ENCODE data around the gene PLK2. TPM values are rescaled to one million over a fixed set of nuclear protein-coding genes. Genes with fewer than 3 reads are reported as not detected.

PLK2 gene
- total and polyA plus RNA-seq, 9 of the 15 experiments (the other 6 are each of a cell fraction or from before 2014, with no cell fraction given): 0.58 TPM; not detected in 8

- TF ChIP-seq ELF4 (CRISPR knock-in tag; IDR thresholded peaks at IDR 0.05): no peak
- no peak for TF ChIP-seq PRDM10 (IDR thresholded peaks at IDR 0.05; ENCODE audit: partially characterized antibody)
- no peak for TF ChIP-seq ARID2 (IDR thresholded peaks at IDR 0.05)
- TF ChIP-seq MYC (IDR thresholded peaks at IDR 0.05; ENCODE audit: low read depth, low read length): no peak
- TF ChIP-seq MYC (CRISPR knock-in tag; IDR thresholded peaks at IDR 0.05; ENCODE audit: borderline replicate concordance, low read depth): no peak
- no peak for TF ChIP-seq CC2D1A (IDR thresholded peaks at IDR 0.05)
Observed at GRCh38 chr5:58437661-58438060, 22.2 kb downstream of the PLK2 start (continued).

GRCh38 chr5:58431832-58432231 lies 28.1 kb downstream of the PLK2 start:
- POLR2A ChIA-PET: no interaction called here
- WGBS (ENCODE audit: insufficient coverage, low coverage, missing lambda C conversion rate): 0% methylated on average over 2 of the region's 2 CpGs
- Histone ChIP-seq H3K4me1 (replicated peaks in 1 of 2; ENCODE audit: control insufficient read depth in 2 of 2, insufficient read depth in 2 of 2, low read length in 2 of 2) (no peaks in the 10 kb centered on the region), H3K79me2 (ENCODE audit: control insufficient read depth, insufficient read depth, low read length) (no peaks in the 10 kb centered on the region), H2AFZ (ENCODE audit: low read depth, low read length) (no peak overlapping the region), H3K9me3 (replicated peaks; ENCODE audit: control insufficient read depth, insufficient read depth, low read depth, low read length) (no peaks in the 10 kb centered on the region), H3K4me3 (no peak overlapping the region), H3K9me1 (ENCODE audit: control insufficient read depth, insufficient read depth, low read length) (no peaks in the 10 kb centered on the region), H3K27ac (ENCODE audit: extremely low read depth, low read depth, low read length) (no peak overlapping the region), H3K4me2 (ENCODE audit: insufficient read depth, low read length) (no peak overlapping the region), H3K36me3 (ENCODE audit: control insufficient read depth, insufficient read depth, low read length) (no peaks in the 10 kb centered on the region), H3K9ac (ENCODE audit: insufficient read depth in 1 of 2, low read depth in 2 of 2, low read length in 2 of 2) (no peak overlapping the region), H4K20me1 (replicated peaks; ENCODE audit: control insufficient read depth, insufficient read depth, low read length) (no peaks in the 10 kb centered on the region), H3K27me3 (ENCODE audit: control insufficient read depth in 2 of 2, insufficient read depth in 2 of 2, low read length in 2 of 2) (no peaks in the 10 kb centered on the region)
- DNase-seq (ENCODE audit: extremely low read depth in 1 of 4, low spot score in 3 of 4): no peak
- intact Hi-C loops (cut with micrococcal nuclease) (no loop called here), in situ Hi-C loops (cut with MboI) (no loop called here)
- CTCF ChIA-PET (ENCODE audit: low intra/inter-chr PET ratio): no interaction called here
- ATAC-seq: no peak
- TF ChIP-seq CHAMP1 (IDR thresholded peaks at IDR 0.05) (no peak), YY1 (IDR thresholded peaks at IDR 0.05; ENCODE audit: borderline replicate concordance in 1 of 3, control insufficient read depth in 1 of 3, extremely low read depth in 1 of 3, insufficient read depth in 3 of 3, insufficient read length in 1 of 3, insufficient replicate concordance in 2 of 3, low read depth in 1 of 3, low read length in 2 of 3) (no peak), PTTG1 (tag; IDR thresholded peaks at IDR 0.05; ENCODE audit: low read depth) (no peak), RBM34 (IDR thresholded peaks at IDR 0.05; ENCODE audit: borderline replicate concordance, insufficient read depth, low read length) (no peak), RB1 (IDR thresholded peaks at IDR 0.05; ENCODE audit: low read depth) (no peak), ESRRA (IDR thresholded peaks at IDR 0.05; ENCODE audit: borderline replicate concordance, low read depth) (no peak), HLTF (IDR thresholded peaks at IDR 0.05) (no peak), CCAR2 (IDR thresholded peaks at IDR 0.05; ENCODE audit: low read depth, low read length) (no peak), XRCC3 (IDR thresholded peaks at IDR 0.05) (no peak), CBX3 (IDR thresholded peaks at IDR 0.05; ENCODE audit: borderline replicate concordance in 1 of 2, low read length in 2 of 2) (no peak)
- no peak for FAIRE-seq
- BruUV-seq (replicated peaks): no TSS peak
